NCI-H2081 treated with DMSO at 0.1 percent for 48 hours (cell line): ENCODE data around the gene NUMB.
"Not testable (repeated sequence)": the region's sequence is repeated elsewhere in the genome, so short reads cannot be mapped to it uniquely, and the experiment has no call there.

Experiments used
- DNase-seq: peaks from one replicate; lab custom pipeline; 2025; lab: John Stamatoyannopoulos, UW

The NUMB gene

GRCh38 chr14:73465823-73466532 is 7.6 kb upstream of the NUMB start:
- DNase-seq, result no peak

- no peak for DNase-seq
These were observed 5.1 kb upstream of the NUMB start for GRCh38 chr14:73463411-73463810.

GRCh38 chr14:73462815-73463214 is 4.5 kb upstream of the NUMB start:
- no peak for DNase-seq

- DNase-seq, result peak; percentile 70
These were observed 3.8 kb upstream of the NUMB start for GRCh38 chr14:73462048-73462715.

- no peak for DNase-seq
These were observed 3.2 kb upstream of the NUMB start for GRCh38 chr14:73461478-73462047.

GRCh38 chr14:73460691-73461127 is 2.4 kb upstream of the NUMB start:
- peak; percentile 15 for DNase-seq

- DNase-seq, result no peak
These were observed 1.6 kb upstream of the NUMB start for GRCh38 chr14:73459959-73460358.

GRCh38 chr14:73457924-73458182 is 493 bp downstream of the NUMB start:
- no peak for DNase-seq

GRCh38 chr14:73457041-73457923 is 1.1 kb downstream of the NUMB start:
- DNase-seq, result no peak

GRCh38 chr14:73455294-73455693 is 3.1 kb downstream of the NUMB start:
- DNase-seq, result no peak

GRCh38 chr14:73452341-73453186 is 5.8 kb downstream of the NUMB start:
- no peak for DNase-seq

- no peak for DNase-seq
These were observed 14.6 kb downstream of the NUMB start for GRCh38 chr14:73443758-73444157.

- no peak for DNase-seq
These were observed 17.1 kb downstream of the NUMB start for GRCh38 chr14:73441286-73441685.

- DNase-seq, result no peak
These were observed 19.4 kb downstream of the NUMB start for GRCh38 chr14:73438993-73439392.

- DNase-seq, result no peak
These were observed 21.1 kb downstream of the NUMB start for GRCh38 chr14:73437206-73437605.

- DNase-seq, result no peak
These were observed 26.2 kb downstream of the NUMB start for GRCh38 chr14:73432124-73432523.

GRCh38 chr14:73428353-73428824 is 30.0 kb downstream of the NUMB start:
- no peak for DNase-seq

- DNase-seq, result no peak
These were observed 30.7 kb downstream of the NUMB start for GRCh38 chr14:73427516-73428264.

GRCh38 chr14:73426877-73427276 is 31.5 kb downstream of the NUMB start:
- DNase-seq, result no peak

- no peak for DNase-seq
These were observed 33.9 kb downstream of the NUMB start for GRCh38 chr14:73424453-73424852.

GRCh38 chr14:73423092-73423491 is 35.3 kb downstream of the NUMB start:
- DNase-seq, result not testable (repeated sequence)
